Measurements from ENCODE around the gene HS1BP3.

HS1BP3 gene

GRCh38 chr2:20570249-20570648, 80.6 kb downstream of the HS1BP3 start:
- no peak for DNase-seq

DNA sequence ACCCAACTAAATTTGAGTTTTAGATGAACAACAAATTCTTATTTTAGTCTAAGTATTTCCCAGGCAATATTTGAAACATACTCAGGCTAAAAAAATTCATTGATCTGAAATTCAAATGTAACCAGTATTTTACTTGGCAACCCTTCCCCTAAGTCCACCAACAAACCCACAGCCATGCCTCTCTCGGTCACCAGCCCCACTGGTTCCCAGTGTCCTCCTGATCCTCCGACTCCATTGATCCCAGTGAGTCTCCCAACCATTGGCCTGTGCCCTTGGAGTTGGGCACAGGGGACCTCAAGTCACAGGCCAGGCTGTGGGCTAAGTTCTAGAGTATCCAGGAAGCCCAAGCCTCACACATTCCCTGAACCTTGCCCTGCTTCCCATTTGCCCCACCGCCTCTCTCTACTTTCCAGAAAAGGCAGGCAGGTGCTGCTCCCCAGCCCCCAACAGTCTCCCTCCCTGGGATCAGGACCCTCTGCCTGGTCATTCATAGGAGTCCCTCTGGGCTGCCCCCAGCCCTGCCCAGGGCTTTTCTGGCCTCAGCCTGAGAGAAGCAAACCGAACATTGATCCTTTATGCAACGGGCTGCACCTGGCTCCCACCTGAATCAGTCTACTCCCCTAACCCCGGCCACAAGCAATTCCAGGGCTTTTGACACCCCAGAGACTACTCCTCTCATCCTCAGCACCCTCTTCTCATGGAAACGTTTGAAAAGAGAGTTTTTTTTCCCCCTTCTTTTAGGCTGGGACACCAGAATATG, 81.3 kb downstream of the HS1BP3 start:
- no peak for DNase-seq

GRCh38 chr2:20568501-20569463, 82.1 kb downstream of the HS1BP3 start:
- no peak for DNase-seq

DNA sequence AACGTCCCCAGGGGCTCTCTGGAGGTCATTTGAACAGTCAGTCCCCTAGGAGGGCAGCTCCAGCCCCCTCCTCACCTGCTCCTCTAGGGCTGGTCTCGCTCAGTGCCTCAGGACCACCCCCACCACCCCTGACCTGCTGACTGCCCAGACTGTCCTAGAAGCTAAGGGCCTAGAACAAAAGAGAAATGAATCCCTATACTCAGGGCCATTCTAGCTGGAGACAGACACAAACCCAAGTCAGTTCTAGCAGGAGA, 83.0 kb downstream of the HS1BP3 start:
- DNase-seq: no peak

Measured in right kidney (tissue), 1 donor.